ENCODE measurements around the gene CWH43. TPM values are rescaled to one million over a fixed set of nuclear protein-coding genes. Genes with fewer than 3 reads are reported as not detected.

The CWH43 gene
- total RNA-seq, result 1.4 TPM

GRCh38 chr4:48985976-48986653 is at the start of gene CWH43:
Gene CWH43 (plus strand): TSS chr4:48986275. CDS start chr4:48986430, 155 bp downstream.

Other genes with a start within 250 kb of the CWH43 start
- 226 TPM for gene FRYL, start 206.0 kb upstream of the CWH43 start, total RNA-seq
- gene OCIAD1, start 155.2 kb upstream of the CWH43 start, total RNA-seq, result 170 TPM
- gene OCIAD2, start 79.5 kb upstream of the CWH43 start, total RNA-seq, result 16.4 TPM